H1 (cell line): ENCODE data around the gene RBCK1. TPM values are rescaled to one million over a fixed set of nuclear protein-coding genes. Genes with fewer than 3 reads are reported as not detected.

Source experiments
- CTCF ChIA-PET: fragments of 300-600 bp; sonication (Branson Sonifier 250); formaldehyde crosslinking; loops from one replicate; lab custom pipeline; 2021; ENCODE audit not compliant: partially characterized antibody; lab: Charles Lee
- POLR2A ChIA-PET: fragments of 300-600 bp; sonication (Branson Sonifier 250); formaldehyde crosslinking; loops from one replicate; lab custom pipeline; 2021; ENCODE audit warnings: inconsistent platforms; ENCODE audit not compliant: partially characterized antibody; lab: Charles Lee
- DNase-seq, 2 experiments: peaks; one replicate each; pipeline versions ENCODE4 v3.0.0 to v3.0.0-alpha.2; 2010 to 2022; ENCODE audit warnings: low spot score in 2 of 2, low read depth in 1 of 2, mixed read lengths in 1 of 2
- FAIRE-seq: peaks from 2 replicates; lab custom pipeline; 2011; peaks lifted over from hg19 to GRCh38; lab: Jason Lieb, UNC
- H2AFZ ChIP-seq: 2 replicates; pipeline ENCODE4 v1.8.1; 2012; ENCODE audit warnings: low read length, inconsistent platforms
- H2AK5ac ChIP-seq: 2 replicates; pipeline ENCODE4 v1.6.1; 2013; ENCODE audit warnings: low read depth, low read length
- H2BK120ac ChIP-seq: replicated peaks from 2 replicates; pipeline ENCODE3; 2013; ENCODE audit warnings: low read depth, low read length, inconsistent platforms
- H2BK12ac ChIP-seq: 2 replicates; pipeline ENCODE4 v1.6.1; 2013; ENCODE audit warnings: low read depth, low read length
- H2BK15ac ChIP-seq: 2 replicates; pipeline ENCODE4 v1.6.1; 2013; ENCODE audit warnings: low read length
- H2BK20ac ChIP-seq: 2 replicates; pipeline ENCODE4 v1.6.1; 2013; ENCODE audit warnings: low read length
- H2BK5ac ChIP-seq: 2 replicates; pipeline ENCODE4 v1.6.1; 2013; ENCODE audit warnings: low read depth, low read length
- H3K14ac ChIP-seq: 2 replicates; pipeline ENCODE4 v1.6.1; 2013; ENCODE audit warnings: inconsistent platforms; ENCODE audit not compliant: insufficient read length
- H3K18ac ChIP-seq: 2 replicates; pipeline ENCODE4 v1.6.1; 2013; ENCODE audit warnings: low read length; ENCODE audit errors: extremely low read depth
- H3K23ac ChIP-seq: 2 replicates; pipeline ENCODE4 v1.6.1; 2013; ENCODE audit warnings: inconsistent platforms; ENCODE audit not compliant: insufficient read length
- H3K23me2 ChIP-seq: 2 replicates; pipeline ENCODE4 v1.6.1; 2013; ENCODE audit warnings: low read depth, low read length
- H3K27ac ChIP-seq: 2 replicates; pipeline ENCODE4 v1.6.1; 2011; ENCODE audit warnings: low read depth, low read length, inconsistent platforms
- H3K27me3 ChIP-seq, 4 experiments: replicated peaks in 1 of 4; 1 replicate in 1 of 4; 2 replicates in 3 of 4; pipeline versions ENCODE4 v1.6.1 to v1.8.1; 2011 to 2013; ENCODE audit warnings: low read length in 3 of 4, mild to moderate bottlenecking in 3 of 4, inconsistent platforms in 2 of 4, mixed read lengths in 2 of 4, moderate library complexity in 1 of 4; ENCODE audit not compliant: control insufficient read depth in 3 of 4, insufficient read depth in 3 of 4; ENCODE audit errors: extremely low read depth in 1 of 4
- H3K36me3 ChIP-seq, 4 experiments: 2 replicates each; pipeline versions ENCODE4 v1.6.1 to v1.8.1; 2011 to 2013; ENCODE audit warnings: mild to moderate bottlenecking in 4 of 4, low read length in 3 of 4, moderate library complexity in 2 of 4, control low read depth in 1 of 4, inconsistent platforms in 1 of 4; ENCODE audit not compliant: insufficient read depth in 4 of 4, control insufficient read depth in 2 of 4
- H3K4ac ChIP-seq: replicated peaks from 2 replicates; pipeline ENCODE3; 2013; ENCODE audit warnings: low read length, low read depth, mixed read lengths, inconsistent platforms; ENCODE audit not compliant: insufficient read length
- H3K4me1 ChIP-seq, 4 experiments: replicated peaks in 1 of 4; 1 replicate in 1 of 4; 2 replicates in 3 of 4; pipeline versions ENCODE4 v1.6.1 to v1.8.1; 2011 to 2013; ENCODE audit warnings: low read length in 3 of 4, inconsistent platforms in 2 of 4, mixed read lengths in 1 of 4; ENCODE audit not compliant: insufficient read depth in 4 of 4, control insufficient read depth in 3 of 4
- H3K4me2 ChIP-seq, 2 experiments: 2 replicates each; pipeline versions ENCODE4 v1.6.1 to v1.8.1; 2011 to 2013; ENCODE audit warnings: low read depth in 2 of 2, low read length in 2 of 2, control low read depth in 1 of 2, inconsistent platforms in 1 of 2, mild to moderate bottlenecking in 1 of 2; ENCODE audit not compliant: insufficient read depth in 1 of 2
- H3K4me3 ChIP-seq, 4 experiments: fragments of 200-600, 300-600 bp in 1 of 4; sonication (generic), shearing (Covaris generic), sonication (Bioruptor Twin) in 1 of 4; 2 replicates each; pipeline versions ENCODE4 v1.5.1 to v1.8.1; 2011 to 2016; ENCODE audit warnings: low read length in 4 of 4, low read depth in 3 of 4, control low read depth in 2 of 4, inconsistent platforms in 2 of 4, mild to moderate bottlenecking in 2 of 4, mixed read lengths in 1 of 4, moderate library complexity in 1 of 4; ENCODE audit not compliant: insufficient read depth in 2 of 4; ENCODE audit errors: extremely low read depth in 1 of 4
- H3K56ac ChIP-seq: replicated peaks from 2 replicates; pipeline ENCODE3; 2013; ENCODE audit warnings: low read depth, mild to moderate bottlenecking, mixed read lengths, low read length, inconsistent platforms; ENCODE audit not compliant: insufficient read length
- H3K79me1 ChIP-seq: 2 replicates; pipeline ENCODE4 v1.6.1; 2013; ENCODE audit warnings: low read depth, low read length, control low read depth
- H3K79me2 ChIP-seq, 2 experiments: 2 replicates each; pipeline versions ENCODE4 v1.6.1 to v1.8.1; 2012 to 2013; ENCODE audit warnings: low read length in 2 of 2, mild to moderate bottlenecking in 2 of 2, inconsistent platforms in 1 of 2; ENCODE audit not compliant: insufficient read depth in 2 of 2, control insufficient read depth in 1 of 2
- H3K9ac ChIP-seq, 4 experiments: replicated peaks in 1 of 4; 1 replicate in 1 of 4; 2 replicates in 3 of 4; pipeline versions ENCODE4 v1.6.1 to v1.8.1; 2011 to 2013; ENCODE audit warnings: low read depth in 3 of 4, low read length in 3 of 4, control low read depth in 2 of 4, mild to moderate bottlenecking in 2 of 4, moderate library complexity in 2 of 4, inconsistent platforms in 1 of 4; ENCODE audit errors: extremely low read depth in 1 of 4
- H3K9me3 ChIP-seq, 2 experiments: 2 replicates each; pipeline versions ENCODE4 v1.6.1 to v1.8.1; 2012 to 2013; ENCODE audit warnings: mild to moderate bottlenecking in 2 of 2, moderate library complexity in 2 of 2, control low read depth in 1 of 2, inconsistent platforms in 1 of 2, low read depth in 1 of 2, low read length in 1 of 2, mixed read lengths in 1 of 2; ENCODE audit not compliant: insufficient read depth in 2 of 2
- H4K20me1 ChIP-seq, 2 experiments: replicated peaks in 1 of 2; 2 replicates each; pipeline versions ENCODE3 to v1.8.1; 2011 to 2013; ENCODE audit warnings: inconsistent platforms in 2 of 2, low read length in 2 of 2, mild to moderate bottlenecking in 1 of 2; ENCODE audit not compliant: insufficient read depth in 2 of 2, control insufficient read depth in 1 of 2
- H4K5ac ChIP-seq: 2 replicates; pipeline ENCODE4 v1.6.1; 2013; ENCODE audit warnings: low read length, low read depth, mixed read lengths, inconsistent platforms; ENCODE audit not compliant: insufficient read length
- H4K8ac ChIP-seq: 2 replicates; pipeline ENCODE4 v1.8.0; 2013; ENCODE audit warnings: mild to moderate bottlenecking, moderate library complexity, low read length, inconsistent platforms; ENCODE audit not compliant: insufficient read depth; ENCODE audit errors: extremely low read depth
- H4K91ac ChIP-seq: replicated peaks from 2 replicates; pipeline ENCODE3; 2013; ENCODE audit warnings: low read length, mixed read lengths, inconsistent platforms; ENCODE audit not compliant: insufficient read length
- CBX8 ChIP-seq: fragments of 300-800, 300-1000 bp; sonication (generic); IDR thresholded peaks from 2 replicates; pipeline ENCODE4 v1.7.1; 2016; ENCODE audit warnings: low read depth, low read length, borderline replicate concordance
- CEBPB ChIP-seq: IDR thresholded peaks from 2 replicates; pipeline ENCODE4 v1.6.1; 2012; ENCODE audit warnings: low read depth, low read length
- CTBP2 ChIP-seq: IDR thresholded peaks from 2 replicates; pipeline ENCODE4 v1.7.0; 2011; ENCODE audit warnings: borderline replicate concordance, mild to moderate bottlenecking, moderate library complexity, mixed read lengths, low read length; ENCODE audit not compliant: insufficient read depth, insufficient read length
- EGR1 ChIP-seq: IDR thresholded peaks from 2 replicates; pipeline ENCODE4 v1.6.1; 2011; ENCODE audit warnings: low read depth, low read length, borderline replicate concordance
- HDAC2 ChIP-seq, 2 experiments: fragments of 300-600 bp in 1 of 2; sonication (generic) in 1 of 2; IDR thresholded peaks; 2 replicates each; pipeline ENCODE4 v1.6.1; 2011 to 2012; ENCODE audit warnings: low read depth in 2 of 2, low read length in 2 of 2, mild to moderate bottlenecking in 2 of 2, moderate library complexity in 2 of 2, borderline replicate concordance in 1 of 2, inconsistent platforms in 1 of 2
- JUN ChIP-seq: IDR thresholded peaks from 2 replicates; pipeline ENCODE4 v1.6.1; 2011; ENCODE audit warnings: low read depth, mild to moderate bottlenecking, improper control_type of control experiment, low read length
- NRF1 ChIP-seq: IDR thresholded peaks from 2 replicates; pipeline ENCODE4 v1.6.1; 2011; ENCODE audit warnings: mild to moderate bottlenecking, low read depth, low read length, improper control_type of control experiment
- POLR2AphosphoS5 ChIP-seq: IDR thresholded peaks from 2 replicates; pipeline ENCODE4 v1.6.1; 2011; ENCODE audit warnings: low read depth, low read length
- SIN3A ChIP-seq, 2 experiments: IDR thresholded peaks in 1 of 2; conservative IDR thresholded peaks in 1 of 2; 2 replicates each; pipeline ENCODE4 v1.6.1; 2011 to 2012; ENCODE audit warnings: low read length in 2 of 2, improper control_type of control experiment in 1 of 2, low read depth in 1 of 2, mild to moderate bottlenecking in 1 of 2
- SIRT6 ChIP-seq: IDR thresholded peaks from one replicate; pipeline ENCODE4 v1.7.1; 2012; ENCODE audit warnings: low read length, inconsistent platforms
- SP2 ChIP-seq: IDR thresholded peaks from 2 replicates; pipeline ENCODE4 v1.6.1; 2012; ENCODE audit warnings: mild to moderate bottlenecking, low read length, inconsistent platforms
- SP4 ChIP-seq: IDR thresholded peaks from 2 replicates; pipeline ENCODE4 v1.6.1; 2012; ENCODE audit warnings: low read length, inconsistent platforms
- TAF1 ChIP-seq: IDR thresholded peaks from 2 replicates; pipeline ENCODE4 v1.6.1; 2011; ENCODE audit warnings: mild to moderate bottlenecking, low read depth, low read length
- TEAD4 ChIP-seq: IDR thresholded peaks from 2 replicates; pipeline ENCODE4 v1.6.1; 2012; ENCODE audit warnings: low read depth, low read length, inconsistent platforms, mixed read lengths
- YY1 ChIP-seq: IDR thresholded peaks from 2 replicates; pipeline ENCODE4 v1.6.1; 2011; ENCODE audit warnings: low read depth, mild to moderate bottlenecking, low read length
- WGBS, 2 experiments: shearing (Covaris generic) in 1 of 2; methylation state at CpG; one replicate each; pipeline versions ENCODE4 v1.1.6 to v1.1.7; 2013 to 2015; ENCODE audit warnings: low lambda C conversion rate in 2 of 2, mixed read lengths in 2 of 2, inconsistent platforms in 1 of 2, low coverage in 1 of 2, missing lambda C conversion rate in 1 of 2; ENCODE audit not compliant: insufficient replicate concordance in 2 of 2, insufficient coverage in 1 of 2, insufficient read length in 1 of 2; ENCODE audit errors: extremely low coverage in 1 of 2, missing lambda C conversion rate in 1 of 2; 5-methylcytosine and 5-hydroxymethylcytosine counted together
- polyA plus RNA-seq, 7 experiments: library from polyadenylated mRNA; depleted of rRNA in 3 of 7; stranded (reverse) in 5 of 7; unstranded in 2 of 7; fragments of >200 nt in 5 of 7; fragments of 200-250 nt in 2 of 7; gene quantifications; 1 replicate in 5 of 7; 2 replicates in 1 of 7; 4 replicates in 1 of 7; pipeline versions ENCODE4 v1.2.1 to v1.2.3, GENCODE V29; 2011 to 2013; ENCODE audit warnings: missing spikeins in 2 of 7, mixed read lengths in 2 of 7
- total RNA-seq: library from RNA; stranded (reverse); fragmentation: NEBNext Ultra II Directional; extraction: Animal tissue kit (Norgen Biotek cat#: 25700); gene quantifications from 2 replicates; pipeline ENCODE4 v1.2.1, GENCODE V29; 2021

RBCK1 gene
- total and polyA plus RNA-seq, 2 of the 8 experiments (the other 6 are each of a cell fraction or from before 2014, with no cell fraction given), result 43.1 to 54.7 TPM

DNA sequence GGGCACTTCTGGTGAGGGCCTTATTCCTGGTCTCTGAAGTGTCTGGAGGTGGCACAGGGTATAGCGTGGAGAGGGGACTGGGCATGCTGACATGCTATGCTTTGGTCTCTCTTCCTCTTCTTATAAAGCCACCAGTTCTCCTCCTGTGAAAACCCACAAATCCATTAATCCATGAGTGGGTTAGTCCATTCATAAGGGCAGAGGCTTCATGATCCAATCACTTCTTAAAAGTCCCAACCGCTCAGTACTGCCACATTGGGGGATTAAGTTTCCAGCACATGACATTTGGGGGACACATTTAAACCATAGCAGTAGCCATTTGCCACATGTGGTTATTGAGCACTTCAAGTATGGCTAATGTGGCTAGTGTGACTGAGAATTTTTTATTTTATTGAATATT lies 31.3 kb upstream of the RBCK1 start:
- Histone ChIP-seq H3K4me1 (peaks cover 0 to 3% (median 1%) of the 10 kb centered on the region in 4 experiments; a peak in 3 of 7 replicates), H3K23me2 (peaks cover 7% of the 10 kb centered on the region; the same call in 1 of the 2 replicates), H3K23ac (no peak overlapping the region), H2AK5ac (no peak overlapping the region), H4K5ac (no peak overlapping the region), H2BK15ac (no peak overlapping the region), H3K4me2 (no peak overlapping the region), H2BK5ac (no peak overlapping the region), H4K8ac (no peak overlapping the region), H3K56ac (no peak overlapping the region), H3K27ac (no peak overlapping the region), H2BK120ac (no peak overlapping the region), H2AFZ (no peak overlapping the region), H2BK12ac (no peak overlapping the region), H3K79me2 (no peaks in the 10 kb centered on the region), H3K18ac (no peak overlapping the region), H2BK20ac (no peak overlapping the region), H3K9me3 (no peaks in the 10 kb centered on the region), H4K20me1 (no peaks in the 10 kb centered on the region), H3K4me3 (no peak overlapping the region), H3K27me3 (peaks cover 0 to 6% (median 4%) of the 10 kb centered on the region in 4 experiments; a peak in 4 of 7 replicates), H4K91ac (no peak overlapping the region), H3K14ac (no peak overlapping the region), H3K4ac (no peak overlapping the region), H3K79me1 (no peaks in the 10 kb centered on the region), H3K9ac (no peak overlapping the region), H3K36me3 (no peaks in the 10 kb centered on the region)
- POLR2A ChIA-PET, result interaction anchor here (0.8 to 1.9 kb wide), 3 partner anchors 10 to 26 kb away, joined by 3 to 7 read pairs (median 4); no protein-coding TSS in a partner anchor
- CTCF ChIA-PET, result interaction anchor here (1.1 to 2.0 kb wide), 2 partner anchors 22 to 51 kb away, joined by 3 to 6 read pairs; no protein-coding TSS in a partner anchor
- no peak for DNase-seq
- 36% methylated on average over 2 of the region's 2 CpGs; no CpG with 5 or more reads in 1 of the 2 experiments for WGBS, 2 experiments
- FAIRE-seq, result no peak
- TF ChIP-seq SP2 (no peak), NRF1 (no peak), CBX8 (no peak), CEBPB (no peak), SP4 (no peak), TAF1 (no peak), TEAD4 (no peak), SIRT6 (no peak), YY1 (no peak), CTBP2 (no peak), EGR1 (no peak), POLR2AphosphoS5 (no peak), SIN3A (conservative IDR thresholded peaks at IDR 0.05 in 1 of 2, IDR thresholded peaks at IDR 0.05 in 1 of 2; ENCODE audit: low read depth in 1 of 2, low read length in 2 of 2) (no peak), HDAC2 (IDR thresholded peaks at IDR 0.05; ENCODE audit: borderline replicate concordance in 1 of 2, low read depth in 2 of 2, low read length in 2 of 2) (no peak), JUN (no peak)
